Activated naive CD4-positive, alpha-beta T cell treated with anti-CD3 and anti-CD28 coated beads, Interleukin-2, amount 10 ng/mL, durations not matched to agents 7 days and 5 days (primary cell): ENCODE data around the gene CNKSR3.

Source experiments
- CTCF ChIA-PET: fragments of 350-600 bp; sonication (Branson Sonifier 250); formaldehyde crosslinking; loops from one replicate; lab custom pipeline; 2021; ENCODE audit warnings: antibody characterized with exemption; lab: Charles Lee
- DNase-seq: peaks from one replicate; pipeline ENCODE4 v3.0.0-alpha.2; 2020
- H3K27ac Mint-ChIP-seq: one replicate; pipeline ENCODE4 v1.8.0; 2021; ENCODE audit warnings: mild to moderate bottlenecking, moderate library complexity, mixed read lengths
- H3K27me3 Mint-ChIP-seq: one replicate; pipeline ENCODE4 v1.8.0; 2021; ENCODE audit warnings: mild to moderate bottlenecking, mixed read lengths
- H3K36me3 Mint-ChIP-seq: one replicate; pipeline ENCODE4 v1.8.0; 2021; ENCODE audit warnings: mixed read lengths
- H3K4me1 Mint-ChIP-seq: one replicate; pipeline ENCODE4 v1.8.0; 2021; ENCODE audit warnings: mixed read lengths
- H3K4me3 Mint-ChIP-seq: one replicate; pipeline ENCODE4 v1.8.0; 2021; ENCODE audit warnings: mild to moderate bottlenecking, moderate library complexity, mixed read lengths
- H3K9me3 Mint-ChIP-seq: one replicate; pipeline ENCODE4 v1.8.0; 2021; ENCODE audit warnings: mixed read lengths

CNKSR3 gene

GRCh38 chr6:154429711-154430110, 80.8 kb downstream of the CNKSR3 start:
- no peak overlapping the region for H3K4me3 Mint-ChIP-seq
- no peaks in the 10 kb centered on the region for H3K36me3 Mint-ChIP-seq
- no peak overlapping the region for H3K27ac Mint-ChIP-seq
- H3K9me3 Mint-ChIP-seq: no peaks in the 10 kb centered on the region
- H3K27me3 Mint-ChIP-seq: no peaks in the 10 kb centered on the region
- no peaks in the 10 kb centered on the region for H3K4me1 Mint-ChIP-seq
- DNase-seq: no peak
- CTCF ChIA-PET: no interaction called here

GRCh38 chr6:154428897-154429296, 81.6 kb downstream of the CNKSR3 start:
- no peak overlapping the region for H3K27ac Mint-ChIP-seq
- H3K27me3 Mint-ChIP-seq: no peaks in the 10 kb centered on the region
- H3K36me3 Mint-ChIP-seq: no peaks in the 10 kb centered on the region
- no peaks in the 10 kb centered on the region for H3K9me3 Mint-ChIP-seq
- H3K4me1 Mint-ChIP-seq: no peaks in the 10 kb centered on the region
- CTCF ChIA-PET: no interaction called here
- DNase-seq: no peak
- H3K4me3 Mint-ChIP-seq: no peak overlapping the region

- DNase-seq: no peak
- H3K27ac Mint-ChIP-seq: no peak overlapping the region
- H3K4me1 Mint-ChIP-seq: no peaks in the 10 kb centered on the region
- no peaks in the 10 kb centered on the region for H3K9me3 Mint-ChIP-seq
- H3K36me3 Mint-ChIP-seq: no peaks in the 10 kb centered on the region
- no peak overlapping the region for H3K4me3 Mint-ChIP-seq
- H3K27me3 Mint-ChIP-seq: no peaks in the 10 kb centered on the region
- CTCF ChIA-PET: no interaction called here
Measured at GRCh38 chr6:154427446-154427845, 83.0 kb downstream of the CNKSR3 start.

- H3K36me3 Mint-ChIP-seq: no peaks in the 10 kb centered on the region
- CTCF ChIA-PET: no interaction called here
- no peaks in the 10 kb centered on the region for H3K27me3 Mint-ChIP-seq
- H3K4me1 Mint-ChIP-seq: no peaks in the 10 kb centered on the region
- DNase-seq: no peak
- no peak overlapping the region for H3K4me3 Mint-ChIP-seq
- H3K9me3 Mint-ChIP-seq: no peaks in the 10 kb centered on the region
- no peak overlapping the region for H3K27ac Mint-ChIP-seq
Measured at GRCh38 chr6:154426997-154427396, 83.5 kb downstream of the CNKSR3 start.

- Mint-ChIP-seq H3K27me3 (no peaks in the 10 kb centered on the region), H3K9me3 (no peaks in the 10 kb centered on the region), H3K4me1 (no peaks in the 10 kb centered on the region), H3K27ac (no peak overlapping the region), H3K4me3 (no peak overlapping the region), H3K36me3 (no peaks in the 10 kb centered on the region)
- no peak for DNase-seq
- CTCF ChIA-PET: no interaction called here
Measured at GRCh38 chr6:154425034-154425433, 85.5 kb downstream of the CNKSR3 start.

- Mint-ChIP-seq H3K27ac (no peak overlapping the region), H3K4me1 (no peaks in the 10 kb centered on the region)
- CTCF ChIA-PET: interaction anchor here (1.2 kb wide), 1 partner anchor 43 kb away, joined by 3 read pairs; no protein-coding TSS in a partner anchor
Measured at GRCh38 chr6:154414021-154414813, 96.3 kb downstream of the CNKSR3 start.

GRCh38 chr6:154412106-154412820, 98.2 kb downstream of the CNKSR3 start:
- H3K27ac Mint-ChIP-seq: no peak overlapping the region
- H3K4me1 Mint-ChIP-seq: no peaks in the 10 kb centered on the region
- no peaks in the 10 kb centered on the region for H3K36me3 Mint-ChIP-seq
- CTCF ChIA-PET: no interaction called here
- H3K4me3 Mint-ChIP-seq: no peak overlapping the region
- peaks cover 4% of the 10 kb centered on the region for H3K27me3 Mint-ChIP-seq
- no peak for DNase-seq
- no peaks in the 10 kb centered on the region for H3K9me3 Mint-ChIP-seq

More at GRCh38 chr6:154414021-154414813, 96.3 kb downstream of the CNKSR3 start:
- Mint-ChIP-seq H3K9me3 (no peaks in the 10 kb centered on the region), H3K27me3 (peaks cover 4% of the 10 kb centered on the region), H3K4me3 (no peak overlapping the region), H3K36me3 (no peaks in the 10 kb centered on the region)
- DNase-seq: no peak

GRCh38 chr6:154411076-154411475, 99.4 kb downstream of the CNKSR3 start:
- Mint-ChIP-seq H3K27ac (no peak overlapping the region), H3K9me3 (no peaks in the 10 kb centered on the region), H3K4me3 (no peak overlapping the region), H3K27me3 (peaks cover 8% of the 10 kb centered on the region), H3K4me1 (no peaks in the 10 kb centered on the region), H3K36me3 (no peaks in the 10 kb centered on the region)
- DNase-seq: no peak
- CTCF ChIA-PET: no interaction called here

- Mint-ChIP-seq H3K36me3 (no peaks in the 10 kb centered on the region), H3K4me3 (no peak overlapping the region), H3K27ac (no peak overlapping the region), H3K9me3 (no peaks in the 10 kb centered on the region), H3K4me1 (no peaks in the 10 kb centered on the region), H3K27me3 (peaks cover 8% of the 10 kb centered on the region)
- CTCF ChIA-PET: no interaction called here
- DNase-seq: no peak
Measured at GRCh38 chr6:154410619-154411072, 99.8 kb downstream of the CNKSR3 start.

GRCh38 chr6:154408891-154409500, 101.5 kb downstream of the CNKSR3 start:
- no peaks in the 10 kb centered on the region for H3K36me3 Mint-ChIP-seq
- H3K9me3 Mint-ChIP-seq: no peaks in the 10 kb centered on the region
- H3K27ac Mint-ChIP-seq: no peak overlapping the region
- H3K4me3 Mint-ChIP-seq: no peak overlapping the region
- H3K4me1 Mint-ChIP-seq: no peaks in the 10 kb centered on the region
- H3K27me3 Mint-ChIP-seq: peaks cover 8% of the 10 kb centered on the region
- no peak for DNase-seq
- CTCF ChIA-PET: no interaction called here

GRCh38 chr6:154407440-154407839, 103.0 kb downstream of the CNKSR3 start:
- no peak overlapping the region for H3K27ac Mint-ChIP-seq
- no peak overlapping the region for H3K4me3 Mint-ChIP-seq
- no peaks in the 10 kb centered on the region for H3K36me3 Mint-ChIP-seq
- no peaks in the 10 kb centered on the region for H3K4me1 Mint-ChIP-seq
- H3K27me3 Mint-ChIP-seq: peaks cover 8% of the 10 kb centered on the region
- no peak for DNase-seq
- CTCF ChIA-PET: no interaction called here
- no peaks in the 10 kb centered on the region for H3K9me3 Mint-ChIP-seq

- Mint-ChIP-seq H3K36me3 (no peaks in the 10 kb centered on the region), H3K4me3 (no peak overlapping the region), H3K4me1 (no peaks in the 10 kb centered on the region), H3K27me3 (peaks cover 8% of the 10 kb centered on the region), H3K9me3 (no peaks in the 10 kb centered on the region), H3K27ac (no peak overlapping the region)
- CTCF ChIA-PET: no interaction called here
- no peak for DNase-seq
Measured at GRCh38 chr6:154406869-154407268, 103.6 kb downstream of the CNKSR3 start.

GRCh38 chr6:154406301-154406700, 104.2 kb downstream of the CNKSR3 start:
- CTCF ChIA-PET: no interaction called here
- H3K9me3 Mint-ChIP-seq: no peaks in the 10 kb centered on the region
- peaks cover 8% of the 10 kb centered on the region for H3K27me3 Mint-ChIP-seq

GRCh38 chr6:154404791-154405400, 105.6 kb downstream of the CNKSR3 start:
- no peaks in the 10 kb centered on the region for H3K36me3 Mint-ChIP-seq
- H3K9me3 Mint-ChIP-seq: no peaks in the 10 kb centered on the region
- H3K27ac Mint-ChIP-seq: no peak overlapping the region
- no peak for DNase-seq
- no peak overlapping the region for H3K4me3 Mint-ChIP-seq
- CTCF ChIA-PET: no interaction called here
- peaks cover 4% of the 10 kb centered on the region for H3K27me3 Mint-ChIP-seq
- H3K4me1 Mint-ChIP-seq: no peaks in the 10 kb centered on the region

More at GRCh38 chr6:154406301-154406700, 104.2 kb downstream of the CNKSR3 start:
- no peak for DNase-seq
- H3K4me1 Mint-ChIP-seq: no peaks in the 10 kb centered on the region
- no peaks in the 10 kb centered on the region for H3K36me3 Mint-ChIP-seq
- no peak overlapping the region for H3K27ac Mint-ChIP-seq
- H3K4me3 Mint-ChIP-seq: no peak overlapping the region
